Activated T-cell treated with anti-CD3 and anti-CD28 coated beads, Interleukin-2, amount 50 U/mL, for 48 hours (primary cell): ENCODE data around the gene EEF1G.
"Not testable (repeated sequence)": the region's sequence is repeated elsewhere in the genome, so short reads cannot be mapped to it uniquely, and the experiment has no call there.

Experiments
- DNase-seq, 2 experiments: peaks; one replicate each; pipeline ENCODE4 v3.0.0-alpha.2; 2020

The EEF1G gene

DNA sequence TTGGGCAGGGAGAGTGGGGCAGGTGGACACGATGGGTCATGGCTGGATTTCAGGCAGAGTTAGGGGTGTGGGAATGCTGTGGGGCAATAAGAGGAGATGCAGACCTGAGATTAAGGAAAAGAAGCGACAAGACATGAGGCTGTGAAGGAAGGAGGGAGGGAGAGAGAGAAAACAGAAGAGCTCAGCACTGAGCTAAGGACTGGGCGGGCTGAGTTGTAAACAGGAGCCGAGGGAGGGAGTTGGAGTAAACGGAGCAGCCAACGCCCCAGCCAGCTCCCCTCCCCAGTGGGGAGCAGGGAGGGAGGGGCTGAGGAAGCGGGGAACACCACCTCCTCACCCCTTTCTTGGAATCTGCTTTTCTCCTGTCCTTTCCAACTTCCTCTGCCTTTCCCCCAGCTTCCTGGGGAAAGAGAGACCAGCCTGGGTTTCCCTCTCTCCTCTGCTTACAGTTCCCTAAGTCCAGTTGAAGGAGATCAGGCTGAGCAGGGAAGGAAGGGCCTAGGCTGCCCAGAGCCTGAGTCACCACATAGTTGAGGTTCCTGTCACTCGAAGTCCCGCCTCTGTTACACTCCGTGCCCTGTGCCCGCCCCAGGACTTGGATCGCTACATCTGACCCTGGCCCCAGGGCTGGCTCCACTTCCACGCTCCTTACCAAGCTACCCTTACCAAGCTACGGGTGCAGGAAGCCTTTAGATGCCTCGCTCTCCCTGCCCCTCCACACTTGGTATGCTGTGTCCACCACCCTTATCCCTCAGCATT is 20.4 kb downstream of the EEF1G start:
- peak; percentile 53 to 57 for DNase-seq

- no peak for DNase-seq
Measured at GRCh38 chr11:62552485-62553079, 21.1 kb downstream of the EEF1G start.

GRCh38 chr11:62550478-62550877 is 23.2 kb downstream of the EEF1G start:
- not testable (repeated sequence) for DNase-seq

- no peak for DNase-seq
Measured at GRCh38 chr11:62548545-62549335, 25.0 kb downstream of the EEF1G start.

GRCh38 chr11:62547691-62548281 is 25.9 kb downstream of the EEF1G start:
- no peak for DNase-seq

DNA sequence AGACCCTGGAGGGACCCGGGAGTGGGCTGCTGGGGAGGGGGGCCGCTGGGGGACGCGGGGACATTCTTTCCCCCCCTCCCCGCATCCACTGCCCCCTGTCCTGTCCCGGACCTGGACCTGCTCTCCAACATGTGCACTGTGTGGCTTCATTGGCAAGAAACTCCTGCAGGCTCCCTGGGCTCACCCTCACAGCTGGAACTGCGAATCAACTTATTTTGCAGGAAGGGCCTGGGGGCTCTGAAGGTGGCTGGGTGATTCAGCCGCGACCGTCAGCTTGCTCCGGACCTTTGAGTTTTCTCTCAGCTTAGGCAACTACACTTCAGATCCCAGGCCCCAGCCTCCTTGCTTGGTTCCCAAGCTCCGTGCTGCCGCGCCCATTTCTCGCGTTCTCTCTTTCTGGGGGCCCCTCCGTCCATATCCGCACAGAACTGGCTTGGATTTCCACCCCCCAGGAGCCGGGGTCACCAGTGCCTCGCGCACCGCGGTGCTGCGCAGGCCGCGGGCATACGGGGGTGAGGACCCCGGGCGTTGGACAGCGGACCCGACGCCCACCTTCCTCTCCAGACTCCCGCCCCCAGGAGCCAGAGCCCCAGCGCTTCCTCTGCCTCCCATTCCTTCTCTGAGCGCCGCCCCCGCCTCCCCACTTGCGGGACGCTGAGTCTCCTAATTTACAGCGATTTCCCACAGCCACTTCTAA is 26.6 kb downstream of the EEF1G start:
- DNase-seq: no peak

DNA sequence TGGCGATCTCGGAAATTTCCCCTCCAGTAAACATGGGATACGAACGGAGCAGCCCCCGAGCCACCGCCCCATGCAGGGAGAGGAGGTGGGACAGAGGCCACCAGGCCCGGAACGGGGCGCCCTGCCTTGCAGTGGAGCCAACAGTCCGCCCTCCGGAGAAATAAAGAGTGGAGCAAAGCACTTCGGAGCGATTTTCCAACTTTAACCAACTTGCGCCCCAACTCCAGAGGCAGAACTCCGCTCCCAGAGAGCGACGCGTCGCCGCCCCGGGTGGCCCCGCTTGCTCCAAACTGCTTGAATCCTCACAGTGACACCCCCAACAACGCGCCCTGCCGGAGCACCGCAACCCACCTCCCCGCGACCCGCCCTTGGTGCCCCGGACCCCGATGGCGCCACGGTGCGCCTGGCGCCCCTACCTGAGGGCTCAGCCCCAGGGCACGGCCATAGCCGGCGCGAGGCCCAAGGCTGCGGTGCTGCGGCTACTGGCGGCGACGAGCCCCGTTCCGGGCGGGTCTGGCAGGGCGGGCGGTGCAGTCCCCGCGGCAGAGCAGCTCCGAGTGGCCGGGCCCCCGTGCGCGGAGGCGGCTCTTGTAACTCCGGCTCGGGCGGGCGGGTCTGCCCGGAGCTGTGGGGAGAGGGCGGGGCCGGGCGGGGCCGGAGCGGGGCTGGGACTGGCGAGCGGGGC is 27.3 kb downstream of the EEF1G start, which contains the start of gene AHNAK:
Gene AHNAK (minus strand): TSS at position 563 of the 685 bp plus-strand sequence. CDS start 10,708 bp downstream, outside the sequence.
- DNase-seq: peak; percentile 71 to 77

- DNase-seq: peak; percentile 68 to 70
Measured at GRCh38 chr11:62545437-62546243, 28.1 kb downstream of the EEF1G start.

DNA sequence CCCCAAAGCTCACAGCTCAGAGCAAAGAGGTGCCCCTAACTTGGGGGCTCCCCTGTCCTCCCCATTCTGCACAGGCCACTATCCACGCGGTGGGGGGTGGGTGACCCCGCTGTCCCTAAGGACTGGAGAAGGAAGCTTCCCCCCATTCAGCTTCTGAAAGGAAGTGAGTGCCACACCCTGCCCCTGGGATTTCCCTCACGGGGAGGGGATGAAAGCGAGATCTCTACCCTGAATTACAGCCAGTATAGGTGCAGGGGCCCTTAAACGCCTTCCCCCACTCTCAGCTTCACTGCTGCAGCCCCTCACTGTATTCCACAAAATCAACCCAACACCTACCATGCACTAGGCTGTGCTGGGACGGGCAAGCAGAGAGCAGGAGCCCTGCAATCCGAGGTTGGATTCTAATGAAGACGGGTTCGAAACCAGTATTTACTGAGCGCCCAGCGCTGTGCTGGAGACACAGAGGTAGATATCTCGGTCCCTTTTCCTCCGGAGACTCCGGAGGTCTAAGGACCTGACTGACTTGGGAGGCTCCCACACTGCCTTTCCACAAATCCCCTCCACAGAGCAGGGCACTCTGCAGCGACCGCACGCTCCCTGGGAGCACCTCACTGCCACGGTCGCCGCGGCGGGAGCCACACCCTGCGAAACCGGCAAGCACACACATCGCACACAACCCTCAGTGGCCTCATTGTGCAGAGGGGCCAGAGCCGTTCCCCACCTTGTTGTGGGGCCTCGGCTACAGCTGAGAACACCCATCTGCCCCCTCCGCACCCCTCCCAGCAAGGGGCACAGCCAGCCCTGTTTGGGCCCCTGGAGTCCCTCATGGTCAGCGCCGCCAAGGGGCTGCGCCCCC is 28.9 kb downstream of the EEF1G start:
- DNase-seq: peak in 1 of 2 experiments; percentile 54

- DNase-seq: no peak
Measured at GRCh38 chr11:62543680-62544444, 29.8 kb downstream of the EEF1G start.

- peak; percentile 83 to 87 for DNase-seq
Measured at GRCh38 chr11:62542750-62543567, 30.7 kb downstream of the EEF1G start.

- no peak for DNase-seq
Measured at GRCh38 chr11:62542111-62542745, 31.5 kb downstream of the EEF1G start.

DNA sequence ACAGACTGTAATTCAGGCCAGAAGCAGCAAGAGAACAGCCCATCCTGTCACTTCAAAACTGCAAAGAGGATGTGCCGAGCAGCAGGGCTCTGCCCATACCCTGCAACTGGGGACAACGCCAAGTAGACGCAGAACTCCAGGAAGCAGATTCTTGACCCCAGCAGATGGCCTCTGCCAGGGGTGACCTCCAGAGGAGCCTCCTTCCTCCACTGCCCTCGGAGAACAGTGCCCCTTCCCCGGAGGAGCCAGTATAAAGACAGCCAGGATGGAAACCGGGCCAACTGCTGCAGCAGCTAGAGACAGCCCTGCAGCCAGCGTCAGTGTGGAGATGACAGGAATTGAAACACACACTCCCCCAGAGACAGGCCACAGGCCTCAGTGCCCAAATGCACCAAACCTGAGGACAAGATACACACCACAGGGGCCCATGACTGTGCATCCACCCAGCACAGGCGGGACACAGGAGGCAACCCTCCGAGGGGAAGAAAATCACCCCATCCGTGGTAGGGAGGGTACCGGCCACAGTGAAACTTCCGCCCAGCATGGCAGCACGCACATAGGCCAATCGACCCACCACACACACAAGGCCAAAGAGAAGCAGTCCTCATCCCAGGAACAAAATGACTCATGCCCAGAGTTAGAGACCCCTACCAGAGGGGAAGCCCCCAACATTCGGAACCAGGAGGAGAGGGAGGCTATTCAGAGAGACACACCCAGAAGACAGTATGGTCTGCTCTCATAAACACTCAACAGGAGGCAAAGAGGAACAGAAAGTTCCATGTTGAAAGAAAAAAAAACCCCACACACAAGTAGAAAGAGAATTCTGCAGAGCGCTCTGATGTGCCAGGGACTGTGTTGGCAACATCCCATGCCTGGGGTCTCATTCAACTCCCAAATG is 32.6 kb downstream of the EEF1G start:
- peak; percentile 42 to 51 for DNase-seq

GRCh38 chr11:62539238-62539925 is 34.3 kb downstream of the EEF1G start:
- peak; percentile 66 to 73 for DNase-seq

DNA sequence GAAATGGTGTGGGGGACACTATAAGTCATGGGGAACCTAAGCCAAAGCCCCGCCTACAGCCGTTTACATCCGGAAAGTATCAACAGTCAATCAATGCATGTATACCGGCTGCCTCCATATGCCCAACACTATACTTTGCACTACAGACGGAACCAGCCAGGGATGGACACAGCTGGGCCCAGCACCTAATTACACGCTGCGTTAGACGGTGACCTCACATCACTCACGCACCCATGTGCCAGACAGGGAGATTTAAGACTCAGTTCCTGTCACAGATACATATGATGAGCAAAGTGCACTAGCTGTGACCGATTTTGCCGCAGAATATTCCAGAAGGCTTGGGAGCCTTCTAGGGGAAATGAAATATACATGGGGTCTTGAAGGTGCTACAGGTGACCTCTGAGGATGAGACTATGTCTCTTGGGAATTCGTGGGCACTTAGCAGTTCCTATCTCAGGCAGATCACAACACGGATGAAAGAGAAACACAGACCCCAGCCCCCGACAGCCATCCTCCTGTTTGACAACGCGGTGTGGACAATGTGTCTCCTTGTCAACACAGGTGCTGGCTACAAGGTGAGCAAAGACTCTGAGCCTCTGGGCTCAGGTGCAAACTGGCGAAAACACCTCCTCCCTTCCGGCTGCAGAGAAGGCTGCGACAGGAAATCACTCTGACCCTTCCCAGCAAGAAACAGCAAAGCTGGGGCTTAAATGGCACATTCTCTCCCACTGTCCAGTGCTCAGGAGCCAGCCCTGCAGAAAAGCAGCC is 35.0 kb downstream of the EEF1G start:
- DNase-seq: no peak
